Measurements from ENCODE around the gene PAGR1. TPM values are rescaled to one million over a fixed set of nuclear protein-coding genes. Genes with fewer than 3 reads are reported as not detected.

Gene PAGR1
- total and polyA plus RNA-seq, 9 of the 15 experiments (the other 6 are each of a cell fraction or from before 2014, with no cell fraction given), result 1.4 to 58.2 (median 16.8) TPM

- TF ChIP-seq E2F8 (IDR thresholded peaks at IDR 0.05; ENCODE audit: low read depth, partially characterized antibody) (peak; percentile 38), HBP1 (CRISPR knock-in tag; IDR thresholded peaks at IDR 0.05) (no peak), SREBF2 (CRISPR knock-in tag; IDR thresholded peaks at IDR 0.05) (no peak), MEF2A (IDR thresholded peaks at IDR 0.05; ENCODE audit: control insufficient read depth, low read depth, low read length) (no peak), PHF8 (IDR thresholded peaks at IDR 0.05; ENCODE audit: borderline replicate concordance, low read length) (peak; percentile 45; the same call in 1 of the 2 replicates), MLLT1 (IDR thresholded peaks at IDR 0.05) (no peak), ZNF639 (CRISPR knock-in tag; conservative IDR thresholded peaks at IDR 0.05 in 1 of 2, IDR thresholded peaks at IDR 0.05 in 1 of 2) (peak in 1 of 2 experiments; percentile 45; a peak in 1 of 4 replicates), CHD1 (IDR thresholded peaks at IDR 0.05; ENCODE audit: low read length) (no peak), ERF (CRISPR knock-in tag; IDR thresholded peaks at IDR 0.05) (0 out of 2 replicates have a peak, but pooled peaks have one; percentile 19), ZNF766 (CRISPR knock-in tag; conservative IDR thresholded peaks at IDR 0.05) (no peak), ZNF740 (CRISPR knock-in tag; IDR thresholded peaks at IDR 0.05) (peak; percentile 89), ZNF740 (tag; IDR thresholded peaks at IDR 0.05) (no peak; a peak in 1 of 4 replicates), MYC (IDR thresholded peaks at IDR 0.05; ENCODE audit: low read depth, low read length) (peak; percentile 83; the same call in 1 of the 2 replicates), MYC (CRISPR knock-in tag; IDR thresholded peaks at IDR 0.05; ENCODE audit: borderline replicate concordance, low read depth) (no peak), FOXO4 (CRISPR knock-in tag; IDR thresholded peaks at IDR 0.05) (no peak), NCOA6 (IDR thresholded peaks at IDR 0.05) (peak; percentile 77; the same call in 1 of the 2 replicates)
These were observed 9.1 kb upstream of the PAGR1 start (continued) for GRCh38 chr16:29806641-29807425.

All from K562 (cell line).